ENCODE data around the gene SLC22A31.

Gene SLC22A31

DNA sequence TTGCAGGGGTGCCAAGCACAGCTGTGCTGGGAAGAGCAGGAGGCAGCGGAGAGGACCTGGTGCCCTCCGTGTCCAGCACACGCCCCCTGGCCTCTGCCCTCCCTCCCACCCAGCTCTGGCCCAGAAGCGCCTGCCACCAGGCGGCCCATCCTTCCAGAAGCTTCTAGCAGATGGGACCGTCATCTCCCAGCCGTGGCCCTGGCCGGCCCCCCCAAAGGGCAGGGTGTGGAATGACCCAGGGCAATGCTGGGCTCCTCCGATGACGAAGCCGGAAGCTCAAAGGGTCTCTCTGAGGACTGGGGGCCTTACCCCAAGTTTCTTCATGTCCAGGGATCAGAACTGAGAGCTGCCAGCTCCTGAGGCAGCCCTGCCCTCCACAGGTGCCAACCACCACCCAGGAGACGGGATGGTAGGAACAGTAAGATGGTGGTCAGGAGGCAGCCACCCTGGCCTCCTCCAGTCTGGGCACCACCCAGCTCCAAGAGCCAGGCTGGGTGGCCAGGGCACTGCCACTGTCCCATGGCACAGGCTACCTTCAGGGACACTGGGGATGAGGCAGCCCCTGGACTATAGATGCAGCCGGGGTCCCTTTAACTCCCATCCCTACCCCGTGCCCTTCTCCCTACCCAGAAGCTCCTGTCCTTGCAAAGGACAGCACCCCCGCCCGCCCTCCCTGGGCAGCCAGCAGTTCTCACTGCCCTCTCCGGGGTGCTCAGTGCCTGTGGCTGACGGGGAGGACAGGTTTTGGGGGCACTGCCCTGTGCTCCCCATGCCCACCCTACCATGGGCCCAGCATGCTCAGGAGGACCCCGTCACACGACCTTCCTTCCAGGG is 35.3 kb downstream of the SLC22A31 start:
- DNase-seq = no peak

- no peak for DNase-seq
These were observed 35.9 kb downstream of the SLC22A31 start for GRCh38 chr16:89164436-89164835.

DNA sequence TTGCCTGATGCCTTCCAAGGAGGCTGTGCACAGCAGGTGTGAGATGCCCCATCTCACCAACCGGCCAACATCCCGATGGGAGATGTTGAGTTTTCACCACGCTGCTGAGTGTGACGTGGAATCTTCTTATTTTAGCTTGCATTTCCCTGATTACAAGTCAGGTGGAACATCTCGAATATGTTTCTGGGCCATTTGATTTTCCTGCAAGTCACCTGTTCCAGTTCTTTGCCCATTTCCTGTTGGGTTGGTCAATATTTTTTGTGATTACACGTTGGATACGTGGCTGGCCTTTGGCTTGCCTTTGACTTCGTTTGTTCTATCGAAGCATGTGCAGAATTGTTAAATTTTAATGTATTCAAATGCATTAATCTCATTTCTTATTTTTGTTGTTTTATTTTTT is 37.0 kb downstream of the SLC22A31 start:
- no peak for DNase-seq

- DNase-seq = no peak
These were observed 38.3 kb downstream of the SLC22A31 start for GRCh38 chr16:89161763-89162713.

- no peak for DNase-seq
These were observed 39.2 kb downstream of the SLC22A31 start for GRCh38 chr16:89160977-89161701.

- DNase-seq = no peak
These were observed 40.4 kb downstream of the SLC22A31 start for GRCh38 chr16:89159850-89160354.

DNA sequence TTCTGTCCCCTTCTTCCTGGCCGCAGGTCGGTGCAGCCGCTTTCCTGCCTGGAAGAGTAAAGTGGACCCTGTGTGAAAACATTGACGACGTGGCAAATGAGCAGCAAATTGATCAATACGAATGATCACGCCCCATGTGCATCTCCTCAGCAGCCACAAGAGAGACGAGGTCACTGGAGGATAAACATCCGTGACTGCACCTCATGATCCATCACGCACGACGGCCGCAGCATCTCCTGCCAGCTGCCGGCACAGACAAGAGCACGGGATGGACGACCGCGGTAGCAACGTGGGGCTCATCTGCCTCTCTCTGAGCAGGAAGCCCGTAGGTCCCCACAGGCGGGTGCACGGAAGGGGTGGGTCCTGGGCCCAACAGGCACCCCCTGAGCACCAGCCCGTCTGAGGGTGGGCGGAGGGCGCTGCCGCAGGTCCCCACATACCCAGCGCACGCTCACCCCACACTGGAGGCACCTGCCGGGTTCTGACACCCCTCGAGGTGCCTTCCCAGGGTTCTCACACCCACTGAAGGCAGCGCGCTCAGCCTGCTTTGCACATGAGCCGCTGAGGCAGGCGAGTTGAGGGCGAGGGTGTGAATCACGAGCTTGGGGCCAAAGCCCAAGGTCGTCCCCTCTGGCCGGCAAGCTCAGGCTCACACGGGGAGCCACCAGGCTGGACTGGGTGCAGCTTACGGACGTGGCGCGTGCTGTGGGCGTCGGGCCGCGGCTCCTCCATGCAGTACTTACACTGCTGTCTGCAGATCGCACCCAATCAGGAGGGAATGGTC is 41.1 kb downstream of the SLC22A31 start:
- no peak for DNase-seq

DNA sequence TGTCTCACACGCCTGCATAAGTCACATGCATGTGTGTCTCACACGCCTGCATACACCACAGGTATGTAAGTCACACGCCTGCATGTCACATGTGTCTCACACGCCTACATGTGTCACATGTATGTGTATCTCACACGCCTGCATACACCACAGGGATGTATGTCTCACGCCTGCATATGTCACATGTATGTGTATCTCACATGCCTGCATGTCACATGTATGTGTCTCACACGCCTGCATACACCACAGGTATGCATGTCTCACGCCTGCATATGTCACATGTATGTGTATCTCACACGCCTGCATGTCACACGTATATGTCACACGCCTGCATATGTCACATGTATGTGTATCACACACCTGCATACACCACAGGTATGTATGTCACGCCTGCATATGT is 42.6 kb downstream of the SLC22A31 start:
- no peak for DNase-seq

DNA sequence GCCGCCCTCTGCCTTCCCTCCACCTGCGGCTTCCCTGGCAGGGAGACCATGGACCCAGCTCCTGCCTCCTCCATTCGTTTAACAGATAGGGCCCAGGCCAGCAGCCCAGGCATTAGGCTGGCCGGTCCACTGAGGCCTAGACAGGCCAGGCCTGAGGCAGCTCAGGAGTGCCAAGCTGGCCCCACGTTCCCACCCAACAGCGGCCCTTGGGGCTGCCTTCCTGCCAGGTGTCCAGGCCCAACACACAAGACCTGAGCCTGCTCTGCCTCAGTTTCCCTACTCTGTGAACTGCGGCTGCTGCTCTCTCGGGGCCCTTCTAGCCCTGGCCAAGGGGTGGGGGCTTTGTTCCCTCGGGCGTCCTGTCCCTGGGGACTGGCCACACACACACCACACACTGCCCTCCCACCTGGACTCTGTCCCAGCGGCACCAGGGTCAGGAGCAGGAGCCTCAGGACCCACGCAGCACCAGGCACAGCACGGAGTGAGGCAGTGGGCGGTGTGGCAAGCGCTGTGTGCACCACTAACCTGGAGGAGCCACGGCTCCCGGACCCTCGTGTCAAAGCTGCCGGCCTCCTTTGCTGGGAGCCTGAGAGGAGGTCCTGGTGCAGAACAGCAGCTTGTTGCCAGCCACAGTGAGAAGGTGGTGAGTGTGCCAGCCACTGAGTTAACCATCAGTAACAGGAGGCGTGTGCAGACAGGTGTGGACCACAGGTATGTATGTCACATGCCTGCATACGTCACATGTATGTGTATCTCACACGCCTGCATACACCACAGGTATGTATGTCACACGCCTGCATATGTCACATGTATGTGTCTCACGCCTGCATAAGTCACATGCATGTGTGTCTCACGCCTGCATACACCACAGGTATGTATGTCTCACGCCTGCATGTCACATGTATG is 43.3 kb downstream of the SLC22A31 start:
- DNase-seq = no peak

DNA sequence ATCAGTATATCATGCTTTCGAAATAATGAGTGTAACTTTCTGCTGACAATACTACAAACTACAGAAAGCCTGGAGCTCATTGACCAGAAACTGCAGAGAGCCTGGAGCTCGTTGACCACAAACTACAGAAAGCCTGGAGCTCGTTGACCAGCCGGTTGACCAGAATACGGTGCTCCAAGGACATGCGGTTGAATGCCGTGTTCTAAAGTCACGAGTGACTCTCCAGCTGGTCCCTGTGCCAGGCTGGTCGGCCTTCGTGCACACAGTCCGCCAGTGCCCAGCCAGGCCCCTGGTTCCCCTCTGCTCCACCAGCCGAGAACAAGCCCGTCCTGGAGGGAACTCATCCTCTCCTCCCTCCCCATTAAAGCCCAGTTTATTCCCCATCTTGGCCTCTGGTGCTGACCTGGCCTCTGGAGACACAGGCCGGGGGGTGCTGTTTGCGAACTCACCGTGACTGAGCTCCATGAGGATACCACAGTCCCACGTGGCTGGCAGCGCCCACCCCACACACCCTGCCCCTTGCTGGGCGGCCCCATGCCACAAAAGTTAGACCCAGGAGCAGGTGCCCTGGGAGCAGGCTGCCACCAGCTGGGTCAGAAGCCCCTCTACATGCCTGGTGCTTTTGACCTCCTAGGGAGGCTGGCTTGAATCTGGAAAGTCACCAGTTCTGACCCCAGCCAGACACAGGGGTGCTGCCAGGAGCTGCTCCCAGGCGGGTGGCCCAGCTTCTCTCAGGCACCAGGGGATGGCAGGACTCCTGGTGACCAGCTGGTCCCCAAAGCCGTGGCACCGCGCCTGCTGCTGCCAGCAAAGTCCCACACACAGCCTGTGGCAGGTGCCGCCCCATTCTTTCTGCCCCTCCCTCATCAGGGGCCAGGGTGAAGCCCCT is 44.2 kb downstream of the SLC22A31 start:
- no peak for DNase-seq

- peak; percentile 16 for DNase-seq
These were observed 45.1 kb downstream of the SLC22A31 start for GRCh38 chr16:89155184-89155679.

DNA sequence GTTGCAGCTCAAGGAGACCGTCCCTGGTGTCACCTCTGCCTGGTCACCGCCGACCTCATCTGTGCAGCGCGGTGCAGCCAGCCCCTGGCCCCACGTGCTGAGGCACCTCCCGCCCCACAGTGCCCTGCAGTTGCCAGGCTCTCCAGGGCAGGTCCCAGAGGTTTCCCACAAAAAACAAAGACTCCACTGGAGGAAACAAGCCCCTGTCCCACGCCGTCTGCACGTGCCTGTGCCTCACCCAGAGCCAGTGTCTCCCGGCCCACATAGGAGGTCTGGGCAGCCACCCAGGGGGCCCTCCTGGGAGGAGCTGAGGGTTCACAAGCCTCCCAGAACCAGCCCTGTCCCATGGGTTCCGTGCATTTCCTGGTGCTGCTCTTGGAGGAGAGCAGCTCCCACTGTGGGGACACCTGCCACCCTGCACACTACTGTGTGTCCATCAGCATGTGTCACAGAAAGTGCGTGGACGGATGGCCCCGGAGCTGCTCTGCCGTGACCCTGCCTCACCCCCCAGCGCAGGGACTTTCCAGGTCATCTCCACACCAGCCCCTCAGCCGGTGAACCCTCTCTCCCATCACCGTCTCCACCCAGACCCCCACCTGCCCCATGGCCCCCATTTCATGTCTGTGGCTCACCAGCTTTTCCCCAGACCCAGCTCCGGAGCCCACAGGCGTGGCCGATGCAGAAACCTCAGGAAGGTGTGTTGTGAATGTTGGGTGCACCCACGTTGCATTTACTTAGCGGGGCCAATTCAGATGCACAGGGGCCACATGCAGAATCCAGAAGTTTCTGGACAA is 45.8 kb downstream of the SLC22A31 start:
- no peak for DNase-seq

GRCh38 chr16:89153848-89154271 is 46.5 kb downstream of the SLC22A31 start:
- no peak for DNase-seq

DNA sequence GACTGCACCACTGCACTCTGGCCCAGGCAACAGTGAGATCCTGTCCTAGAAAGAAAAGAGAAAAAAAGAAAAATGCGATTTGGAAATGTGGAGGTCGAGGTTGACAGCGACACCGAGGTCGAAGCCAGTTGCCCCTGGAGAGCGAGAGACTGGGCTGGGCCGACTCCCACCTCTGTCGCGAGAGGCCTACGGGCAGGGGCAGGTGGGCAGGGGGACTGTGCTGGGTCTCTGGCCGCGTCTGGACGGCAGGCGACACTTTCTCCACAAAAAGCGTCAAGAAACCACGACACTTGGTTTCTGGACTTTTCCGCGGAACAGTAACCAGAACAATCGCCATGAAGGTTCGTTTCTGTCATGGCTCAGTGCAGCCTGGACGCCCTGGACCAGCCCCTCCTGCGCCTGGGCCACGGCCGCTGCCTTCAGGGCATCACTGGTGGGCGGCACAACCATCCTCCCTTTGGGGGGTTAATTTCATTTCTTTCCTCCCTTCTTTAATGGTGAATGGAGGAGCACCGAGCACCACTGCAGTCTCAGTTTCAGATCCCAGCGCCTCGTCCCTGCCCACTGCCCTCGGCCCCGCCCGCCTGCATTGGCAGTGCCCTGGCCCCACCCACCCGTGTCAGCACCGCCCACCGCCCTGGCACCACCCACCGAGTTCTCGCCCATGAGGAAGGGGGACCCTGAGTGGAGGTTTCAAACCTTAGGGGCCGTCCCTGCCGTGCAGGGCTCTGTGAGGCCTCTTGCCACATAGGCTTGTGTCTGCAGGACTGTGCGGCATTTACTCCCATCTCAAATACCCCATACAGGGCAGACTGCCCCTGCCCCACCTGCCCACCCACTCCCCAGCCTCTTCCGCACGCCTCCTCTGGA is 47.3 kb downstream of the SLC22A31 start:
- DNase-seq = no peak

GRCh38 chr16:89150981-89151380 is 49.4 kb downstream of the SLC22A31 start:
- no peak for DNase-seq

- no peak for DNase-seq
These were observed 50.1 kb downstream of the SLC22A31 start for GRCh38 chr16:89150090-89150835.

DNA sequence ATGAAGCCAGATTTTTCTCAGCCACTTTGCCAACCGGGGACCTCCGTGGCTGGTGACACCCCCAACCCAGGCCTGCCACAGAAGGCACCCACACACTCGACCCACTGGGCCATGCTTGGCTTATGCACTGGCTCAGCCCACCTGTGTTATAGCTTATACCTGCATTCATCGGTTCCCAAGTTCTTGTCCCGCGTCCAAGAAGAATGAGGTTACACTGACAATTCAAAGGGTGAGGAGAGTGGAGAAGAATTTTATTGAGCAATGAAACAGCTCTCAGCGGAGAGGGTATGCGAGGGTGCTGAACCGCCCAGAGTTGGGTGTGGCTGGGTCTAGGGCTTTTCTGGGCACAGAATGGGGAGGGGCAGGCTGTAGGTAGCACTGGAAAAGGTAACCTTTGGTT is 51.0 kb downstream of the SLC22A31 start:
- DNase-seq = no peak

Measured in HCEC 1CT (cell line).